ENCODE measurements around the gene GPR27. TPM values are rescaled to one million over a fixed set of nuclear protein-coding genes. Genes with fewer than 3 reads are reported as not detected.

The GPR27 gene
- total RNA-seq, 1 experiment from 2014 or later: 15.5 TPM

- no peak overlapping the region for H3K23ac ChIP-seq (ENCODE audit: insufficient read length, low read depth, low read length)
- no peak overlapping the region for H2BK15ac ChIP-seq (ENCODE audit: low read depth, low read length)
- H3K27ac Mint-ChIP-seq: no peak overlapping the region; a peak in 1 of 7 replicates
- H2BK20ac ChIP-seq (ENCODE audit: low read depth, low read length, poor library complexity, severe bottlenecking): no peak overlapping the region
- no peak overlapping the region for H4K5ac ChIP-seq (ENCODE audit: insufficient read length, low read depth, low read length)
- peaks cover 3 to 12% of the 10 kb centered on the region in 2 experiments for H3K4me1 Mint-ChIP-seq
- no peaks in the 10 kb centered on the region for H4K20me1 ChIP-seq (ENCODE audit: control insufficient read depth, insufficient read depth, insufficient read length)
- no peak for TF ChIP-seq CTCF (conservative IDR thresholded peaks at IDR 0.05)
- no peak overlapping the region for H3T11ph ChIP-seq (ENCODE audit: low read length)
- H3K9me3 ChIP-seq (ENCODE audit: control insufficient read depth, low read depth, low read length): no peaks in the 10 kb centered on the region
- no peaks in the 10 kb centered on the region for H3K9me3 Mint-ChIP-seq
- H3K79me1 ChIP-seq (ENCODE audit: insufficient read depth, low read depth, low read length, poor library complexity, severe bottlenecking): no peaks in the 10 kb centered on the region
- no peak overlapping the region for H4K8ac ChIP-seq (replicated peaks; ENCODE audit: insufficient read length, low read depth, low read length)
- WGBS (ENCODE audit: extremely low coverage, insufficient read length, low lambda C conversion rate): no CpG with 5 or more reads among the region's 5 CpGs
- H3K9ac ChIP-seq (ENCODE audit: extremely low read depth, insufficient read length, low read length): no peak overlapping the region
- H3K79me2 ChIP-seq (ENCODE audit: insufficient read depth, low read length): no peaks in the 10 kb centered on the region
- no peaks in the 10 kb centered on the region for H3K23me2 ChIP-seq (ENCODE audit: insufficient read length, low read depth, low read length, poor library complexity, severe bottlenecking)
- H3K27me3 ChIP-seq (ENCODE audit: insufficient read depth, low read length): no peaks in the 10 kb centered on the region
- H2BK12ac ChIP-seq (ENCODE audit: insufficient read length, low read depth, low read length): no peak overlapping the region
- no peak overlapping the region for H2AFZ ChIP-seq (ENCODE audit: low read length)
- no peak overlapping the region for H4K91ac ChIP-seq (ENCODE audit: insufficient read length, low read depth, low read length)
- H3K4ac ChIP-seq (ENCODE audit: low read depth, low read length): no peak overlapping the region
- no peak overlapping the region for H3K56ac ChIP-seq (ENCODE audit: insufficient read length, low read depth, low read length)
- H3K36me3 Mint-ChIP-seq (ENCODE audit: insufficient read depth in 1 of 3, low read depth in 3 of 3): no peaks in the 10 kb centered on the region; a peak in 1 of 7 replicates
- no peak overlapping the region for H3K14ac ChIP-seq (ENCODE audit: insufficient read depth, low read length)
- H3K18ac ChIP-seq (ENCODE audit: insufficient read length, low read depth, low read length): no peak overlapping the region
- no peaks in the 10 kb centered on the region for H3K27me3 Mint-ChIP-seq (ENCODE audit: low read depth)
- H3K4me1 ChIP-seq (ENCODE audit: insufficient read depth, low read length): no peaks in the 10 kb centered on the region; the same call in 1 of the 2 replicates
- H3K4me3 Mint-ChIP-seq: no peak overlapping the region
- no peak overlapping the region for H3K4me2 ChIP-seq (ENCODE audit: insufficient read depth, insufficient read length, low read length)
- H2BK5ac ChIP-seq (ENCODE audit: insufficient read length, low read length): no peak overlapping the region
- no peak overlapping the region for H2AK5ac ChIP-seq (ENCODE audit: insufficient read length, low read length)
- H2BK120ac ChIP-seq (ENCODE audit: low read depth, low read length, poor library complexity, severe bottlenecking): no peak overlapping the region
- no peak overlapping the region for H3K27ac ChIP-seq (ENCODE audit: insufficient read length, low read depth, low read length)
- no peak for DNase-seq
Observed at GRCh38 chr3:71705681-71706080, 48.0 kb upstream of the GPR27 start.

Data from H9 (cell line).